K562 (cell line): Measurements from ENCODE around the gene NCKIPSD. TPM values are rescaled to one million over a fixed set of nuclear protein-coding genes. Genes with fewer than 3 reads are reported as not detected.

Experiments used
- ATAC-seq: fragments of 200-7000 bp; cut with Tn5 transposase; 3 replicates; pipeline ENCODE4 v1.9.1; 2020; ENCODE audit warnings: moderate library complexity
- BruUV-seq: library from RNA; stranded (reverse); fragments of 400-500 nt; replicated peaks from 2 replicates; lab custom pipeline; 2021; lab: Mats Ljungman, UMichigan
- CTCF ChIA-PET: fragments of 300-600 bp; formaldehyde crosslinking; extraction: SDS; loops from one replicate; lab custom pipeline; 2021; ENCODE audit warnings: low intra/inter-chr PET ratio; lab: Yijun Ruan, JAX
- POLR2A ChIA-PET: fragments of 300-600, 350-650 bp; sonication (Branson Sonifier 250); formaldehyde crosslinking; extraction: SDS; loops from one replicate; lab custom pipeline; 2021; ENCODE audit warnings: antibody characterized with exemption, inconsistent platforms; lab: Yijun Ruan, JAX
- DNase-seq, 4 experiments: peaks; one replicate each; pipeline versions ENCODE4 v3.0.0 to v3.0.0-alpha.2; 2011 to 2018; ENCODE audit warnings: low spot score in 3 of 4, mixed read lengths in 3 of 4; ENCODE audit errors: extremely low read depth in 1 of 4
- FAIRE-seq: peaks from 2 replicates; lab custom pipeline; 2011; peaks lifted over from hg19 to GRCh38; lab: Jason Lieb, UNC
- H2AFZ ChIP-seq: 2 replicates; pipeline ENCODE4 v1.6.0; 2011; ENCODE audit warnings: low read depth, low read length, control low read depth, inconsistent platforms
- H3K27ac ChIP-seq: fragments of 200-600 bp; 3 replicates; pipeline ENCODE4 v1.8.0; 2011; ENCODE audit warnings: low read depth, mild to moderate bottlenecking, control low read depth, inconsistent platforms, low read length, moderate library complexity, mixed read lengths; ENCODE audit errors: extremely low read depth
- H3K27me3 ChIP-seq, 2 experiments: fragments of 300-600 bp in 1 of 2; 2 replicates in 1 of 2; 3 replicates in 1 of 2; pipeline versions ENCODE4 v1.6.0 to v1.8.0; 2011; ENCODE audit warnings: inconsistent platforms in 2 of 2, low read length in 2 of 2, mild to moderate bottlenecking in 1 of 2, mixed read lengths in 1 of 2, moderate library complexity in 1 of 2; ENCODE audit not compliant: control insufficient read depth in 2 of 2, insufficient read depth in 2 of 2
- H3K36me3 ChIP-seq: fragments of 300-600 bp; 3 replicates; pipeline ENCODE4 v1.8.0; 2011; ENCODE audit warnings: mild to moderate bottlenecking, low read length, inconsistent platforms; ENCODE audit not compliant: control insufficient read depth, insufficient read depth
- H3K4me1 ChIP-seq, 2 experiments: fragments of 200-600 bp in 1 of 2; replicated peaks in 1 of 2; 2 replicates in 1 of 2; 3 replicates in 1 of 2; pipeline versions ENCODE4 v1.5.1 to v1.8.0; 2011; ENCODE audit warnings: inconsistent platforms in 2 of 2, low read length in 2 of 2, mild to moderate bottlenecking in 1 of 2, mixed read lengths in 1 of 2, moderate library complexity in 1 of 2; ENCODE audit not compliant: control insufficient read depth in 2 of 2, insufficient read depth in 2 of 2
- H3K4me2 ChIP-seq: 2 replicates; pipeline ENCODE4 v1.6.1; 2011; ENCODE audit warnings: low read length, control low read depth, inconsistent platforms, mixed read lengths; ENCODE audit not compliant: insufficient read depth
- H3K4me3 ChIP-seq: fragments of 200-600 bp; sonication (generic), shearing (Covaris generic); 2 replicates; pipeline ENCODE4 v1.5.1; 2016; ENCODE audit warnings: control low read depth, inconsistent platforms
- H3K79me2 ChIP-seq: fragments of 200-600 bp; 3 replicates; pipeline ENCODE4 v1.8.0; 2011; ENCODE audit warnings: low read length, inconsistent platforms; ENCODE audit not compliant: control insufficient read depth, insufficient read depth
- H3K9ac ChIP-seq, 2 experiments: 2 replicates each; pipeline versions ENCODE4 v1.6.0 to v1.6.1; 2011; ENCODE audit warnings: low read depth in 2 of 2, low read length in 2 of 2, control low read depth in 1 of 2, inconsistent platforms in 1 of 2, mild to moderate bottlenecking in 1 of 2, mixed read lengths in 1 of 2; ENCODE audit not compliant: insufficient read depth in 1 of 2
- H3K9me1 ChIP-seq: one replicate; pipeline ENCODE4 v1.6.0; 2011; ENCODE audit warnings: inconsistent platforms, mild to moderate bottlenecking, low read length, moderate library complexity; ENCODE audit not compliant: control insufficient read depth, insufficient read depth
- H3K9me3 ChIP-seq: replicated peaks from 2 replicates; pipeline ENCODE4 v1.5.1; 2011; ENCODE audit warnings: low read depth, low read length, inconsistent platforms; ENCODE audit not compliant: control insufficient read depth, insufficient read depth
- H4K20me1 ChIP-seq: replicated peaks from 2 replicates; pipeline ENCODE4 v1.6.1; 2011; ENCODE audit warnings: low read length, inconsistent platforms, mixed read lengths; ENCODE audit not compliant: control insufficient read depth, insufficient read depth
- CBFA2T2 ChIP-seq: fragments of 450-650 bp; conservative IDR thresholded peaks from 2 replicates; pipeline ENCODE4 v1.6.1; 2017; ENCODE audit warnings: mild to moderate bottlenecking
- CBX5 ChIP-seq: IDR thresholded peaks from 2 replicates; pipeline ENCODE4 v1.6.1; 2014; ENCODE audit warnings: low read depth, borderline replicate concordance
- CXXC5 ChIP-seq: fragments of 250-450 bp; sonication (Bioruptor Pico); IDR thresholded peaks from 2 replicates; pipeline ENCODE4 v1.8.0; 2022; ENCODE audit warnings: inconsistent platforms, mild to moderate bottlenecking, moderate library complexity
- E2F3 ChIP-seq: fragments of 250-450 bp; sonication (Bioruptor Pico); IDR thresholded peaks from 2 replicates; pipeline ENCODE4 v1.4.0; 2020; ENCODE audit warnings: mild to moderate bottlenecking
- KDM5B ChIP-seq: fragments of 200-600 bp; sonication (generic); IDR thresholded peaks from 2 replicates; pipeline ENCODE4 v1.6.1; 2012; ENCODE audit warnings: low read depth, mild to moderate bottlenecking, moderate library complexity, low read length, control low read depth, inconsistent platforms; ENCODE audit not compliant: insufficient replicate concordance
- KLF10 ChIP-seq: fragments of 250-450 bp; sonication (Bioruptor Pico); IDR thresholded peaks from 2 replicates; pipeline ENCODE4 v1.6.1; 2021; ENCODE audit warnings: matching md5 sums
- MAFF ChIP-seq: IDR thresholded peaks from 2 replicates; pipeline ENCODE4 v1.6.1; 2012; ENCODE audit warnings: low read length, improper control_type of control experiment
- NFYB ChIP-seq: IDR thresholded peaks from 2 replicates; pipeline ENCODE4 v1.6.1; 2011; ENCODE audit warnings: mild to moderate bottlenecking, moderate library complexity; ENCODE audit not compliant: insufficient read length; ENCODE audit errors: extremely low read depth
- OTX1 ChIP-seq: fragments of 450-650 bp; formaldehyde crosslinking; IDR thresholded peaks from 2 replicates; pipeline ENCODE4 v1.4.0; 2022; ENCODE audit warnings: mild to moderate bottlenecking
- RAD51 ChIP-seq: fragments of 450-650 bp; IDR thresholded peaks from 2 replicates; pipeline ENCODE4 v1.7.1; 2016; ENCODE audit warnings: low read depth, mild to moderate bottlenecking, borderline replicate concordance
- SNAPC5 ChIP-seq: fragments of 250-450 bp; sonication (Bioruptor Pico); IDR thresholded peaks from 2 replicates; pipeline ENCODE4 v1.8.0; 2021; ENCODE audit warnings: moderate library complexity, mild to moderate bottlenecking, inconsistent platforms
- SP2 ChIP-seq: IDR thresholded peaks from 2 replicates; pipeline ENCODE4 v1.6.1; 2011; ENCODE audit warnings: mild to moderate bottlenecking, low read depth, low read length, moderate library complexity; ENCODE audit not compliant: poor library complexity, severe bottlenecking; ENCODE audit errors: extremely low read depth
- SREBF2 ChIP-seq: sonication (generic); formaldehyde crosslinking; IDR thresholded peaks from 2 replicates; pipeline ENCODE4 v1.4.0; 2020; ENCODE audit warnings: mild to moderate bottlenecking, missing genetic modification reagents
- ZNF175 ChIP-seq: fragments of 200-800 bp; sonication (Bioruptor generic); IDR thresholded peaks from 2 replicates; pipeline ENCODE4 v1.6.1; 2016; ENCODE audit warnings: low read depth, mild to moderate bottlenecking, missing genetic modification characterization, missing compliant biosample characterization
- ZNF280A ChIP-seq: fragments of 450-650 bp; IDR thresholded peaks from 2 replicates; pipeline ENCODE4 v1.6.1; 2018; ENCODE audit warnings: mild to moderate bottlenecking, low read depth; ENCODE audit not compliant: partially characterized antibody
- ZNF830 ChIP-seq: fragments of 250-450 bp; sonication (Bioruptor Pico); IDR thresholded peaks from 2 replicates; pipeline ENCODE4 v1.5.0; 2021; ENCODE audit warnings: mild to moderate bottlenecking
- WGBS: fragments of 100-300 bp; shearing (Covaris generic); methylation state at CpG from one replicate; pipeline ENCODE4 v1.1.6; 2016; ENCODE audit warnings: low coverage, mixed read lengths; ENCODE audit not compliant: insufficient coverage; ENCODE audit errors: missing lambda C conversion rate; 5-methylcytosine and 5-hydroxymethylcytosine counted together
- in situ Hi-C: fragments of 300-500 bp; cut with MboI; formaldehyde crosslinking; loops from 4 replicates; pipeline ENCODE4 v1.15.0; 2018; ENCODE audit warnings: inconsistent platforms, mixed read lengths
- intact Hi-C: fragments of 100-400 bp; cut with micrococcal nuclease; formaldehyde crosslinking; loops from 2 replicates; pipeline ENCODE4 v1.14.2; 2022
- polyA plus RNA-seq, 8 experiments: library from polyadenylated mRNA; depleted of rRNA in 4 of 8; stranded (reverse) in 5 of 8; unstranded in 3 of 8; fragments of >200 nt; fragmentation: Nextera tagmentation in 2 of 8; fragmentation: Illumina TruSeq in 1 of 8; extraction: Ambion mirVana in 2 of 8; extraction: Trizol in 1 of 8; gene quantifications; 2 replicates each; pipeline versions ENCODE4 v1.2.1 to v1.2.3, GENCODE V29; 2011 to 2014; ENCODE audit warnings: inconsistent platforms in 1 of 8, missing spikeins in 1 of 8
- total RNA-seq, 7 experiments: library from RNA; depleted of rRNA in 6 of 7; stranded (reverse); fragments of >200 nt in 6 of 7; fragmentation: Illumina TruSeq in 2 of 7; extraction: Trizol in 2 of 7; gene quantifications; 2 replicates each; pipeline versions ENCODE4 v1.2.1 to v1.2.3, GENCODE V29; 2011 to 2021; ENCODE audit warnings: low replicate concordance in 1 of 7
- TF ChIP-seq, protein P1 (sequence below): fragments of 450-650 bp; formaldehyde crosslinking; IDR thresholded peaks from 2 replicates; pipeline ENCODE4 v1.4.0; 2020; ENCODE audit warnings: mild to moderate bottlenecking, mixed read lengths
- TF ChIP-seq, protein P2 (sequence below): fragments of 250-450 bp; sonication (Bioruptor Pico); IDR thresholded peaks from 2 replicates; pipeline ENCODE4 v1.4.0; 2020; ENCODE audit warnings: borderline replicate concordance

NCKIPSD gene
- total and polyA plus RNA-seq, 9 of the 15 experiments (the other 6 are each of a cell fraction or from before 2014, with no cell fraction given) = 0.49 to 24.4 (median 12.3) TPM

GRCh38 chr3:48623851-48624547 lies 61.7 kb downstream of the NCKIPSD start:
- FAIRE-seq = no peak
- CTCF ChIA-PET = interaction anchor here (0.6 kb wide), 1 partner anchor 46 kb away, joined by 3 read pairs; no protein-coding TSS in a partner anchor
- no TSS peak for BruUV-seq
- TF ChIP-seq OTX1 (CRISPR knock-in tag) (no peak), SREBF2 (CRISPR knock-in tag) (no peak), MAFF (no peak), CBX5 (no peak), CBFA2T2 (0 out of 2 replicates have a peak, but pooled peaks have one; percentile 11), ZNF175 (no peak), CXXC5 (CRISPR knock-in tag) (no peak), E2F3 (CRISPR knock-in tag) (no peak), ZNF280A (no peak), SP2 (no peak), RAD51 (peak; percentile 63), KDM5B (no peak), NFYB (no peak), SNAPC5 (CRISPR knock-in tag) (no peak), ZNF830 (CRISPR knock-in tag) (no peak), KLF10 (CRISPR knock-in tag) (no peak)
- TF ChIP-seq, protein P1, sequence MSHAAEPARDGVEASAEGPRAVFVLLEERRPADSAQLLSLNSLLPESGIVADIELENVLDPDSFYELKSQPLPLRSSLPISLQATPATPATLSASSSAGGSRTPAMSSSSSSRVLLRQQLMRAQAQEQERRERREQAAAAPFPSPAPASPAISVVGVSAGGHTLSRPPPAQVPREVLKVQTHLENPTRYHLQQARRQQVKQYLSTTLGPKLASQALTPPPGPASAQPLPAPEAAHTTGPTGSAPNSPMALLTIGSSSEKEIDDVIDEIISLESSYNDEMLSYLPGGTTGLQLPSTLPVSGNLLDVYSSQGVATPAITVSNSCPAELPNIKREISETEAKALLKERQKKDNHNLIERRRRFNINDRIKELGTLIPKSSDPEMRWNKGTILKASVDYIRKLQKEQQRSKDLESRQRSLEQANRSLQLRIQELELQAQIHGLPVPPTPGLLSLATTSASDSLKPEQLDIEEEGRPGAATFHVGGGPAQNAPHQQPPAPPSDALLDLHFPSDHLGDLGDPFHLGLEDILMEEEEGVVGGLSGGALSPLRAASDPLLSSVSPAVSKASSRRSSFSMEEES (CRISPR knock-in tag) = peak; percentile 47
- TF ChIP-seq, protein P2, sequence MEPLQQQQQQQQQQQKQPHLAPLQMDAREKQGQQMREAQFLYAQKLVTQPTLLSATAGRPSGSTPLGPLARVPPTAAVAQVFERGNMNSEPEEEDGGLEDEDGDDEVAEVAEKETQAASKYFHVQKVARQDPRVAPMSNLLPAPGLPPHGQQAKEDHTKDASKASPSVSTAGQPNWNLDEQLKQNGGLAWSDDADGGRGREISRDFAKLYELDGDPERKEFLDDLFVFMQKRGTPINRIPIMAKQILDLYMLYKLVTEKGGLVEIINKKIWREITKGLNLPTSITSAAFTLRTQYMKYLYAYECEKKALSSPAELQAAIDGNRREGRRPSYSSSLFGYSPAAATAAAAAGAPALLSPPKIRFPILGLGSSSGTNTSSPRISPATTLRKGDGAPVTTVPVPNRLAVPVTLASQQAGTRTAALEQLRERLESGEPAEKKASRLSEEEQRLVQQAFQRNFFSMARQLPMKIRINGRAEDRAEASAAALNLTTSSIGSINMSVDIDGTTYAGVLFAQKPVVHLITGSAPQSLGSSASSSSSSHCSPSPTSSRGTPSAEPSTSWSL (CRISPR knock-in tag) = no peak

More at GRCh38 chr3:48623851-48624547, 61.7 kb downstream of the NCKIPSD start:
- Histone ChIP-seq H3K27ac (no peak overlapping the region), H3K36me3 (peaks cover 27% of the 10 kb centered on the region; the same call in 2 of the 3 replicates), H3K4me3 (no peak overlapping the region), H3K4me1 (peaks cover 0 to 7% of the 10 kb centered on the region in 2 experiments; a peak in 2 of 5 replicates), H3K9me3 (no peaks in the 10 kb centered on the region), H2AFZ (no peak overlapping the region), H3K4me2 (no peak overlapping the region), H3K79me2 (no peaks in the 10 kb centered on the region), H3K9ac (no peak overlapping the region), H3K27me3 (no peaks in the 10 kb centered on the region), H3K9me1 (no peaks in the 10 kb centered on the region), H4K20me1 (no peaks in the 10 kb centered on the region)
- in situ Hi-C loops = no loop called here
- POLR2A ChIA-PET = interaction anchor here (0.7 to 3.4 kb wide), 3 partner anchors 11 to 67 kb away, joined by 4 to 23 read pairs (median 4); partner anchors contain the start of gene SLC26A6
- intact Hi-C loops = no loop called here
- WGBS = 62% methylated on average over 4 of the region's 6 CpGs
- DNase-seq = no peak
- no peak for ATAC-seq
